SKM-1 (cell line): ENCODE measurements around the gene CELSR1.
"Not testable (repeated sequence)": the region's sequence is repeated elsewhere in the genome, so short reads cannot be mapped to it uniquely, and the experiment has no call there.

Experiments
- DNase-seq: peaks from one replicate; lab custom pipeline; 2025; ENCODE audit not compliant: unreplicated experiment; lab: John Stamatoyannopoulos, UW

The CELSR1 gene

DNA sequence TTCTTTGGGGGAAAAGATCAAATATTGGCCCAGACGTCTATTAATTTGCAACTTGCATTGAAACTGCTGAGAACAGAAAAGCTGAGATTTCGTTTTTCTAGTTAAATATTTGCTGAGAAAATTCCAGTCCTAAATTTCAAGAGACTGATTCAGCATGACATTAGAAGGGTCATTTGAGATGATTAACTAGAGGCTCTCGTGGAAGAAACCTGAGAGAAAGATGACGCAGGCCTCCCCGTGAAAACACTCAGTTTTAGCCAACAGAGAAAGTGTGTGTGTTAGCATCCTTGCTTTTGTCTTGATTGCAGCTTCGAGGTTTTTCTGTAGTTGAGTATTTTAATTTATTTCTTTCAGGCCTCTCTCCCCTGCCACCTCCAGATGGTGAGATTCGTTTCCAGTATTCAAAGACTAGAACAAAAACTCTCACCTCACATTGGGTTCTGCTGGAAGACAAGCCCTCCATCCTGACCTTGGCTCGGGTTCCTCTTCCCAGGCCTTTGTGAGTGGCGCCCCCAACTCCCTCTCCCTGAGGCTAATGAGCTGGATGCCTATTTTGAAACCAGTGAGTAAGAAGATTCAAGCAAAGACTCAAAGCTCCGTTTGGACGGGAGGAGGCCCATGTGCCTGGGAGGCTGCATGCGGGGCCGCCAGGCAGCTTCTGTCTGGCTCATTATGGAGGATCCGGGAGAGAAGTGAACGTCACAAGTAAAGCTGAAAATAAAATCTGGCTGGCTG, 52.4 kb downstream of the CELSR1 start:
- no peak for DNase-seq

DNA sequence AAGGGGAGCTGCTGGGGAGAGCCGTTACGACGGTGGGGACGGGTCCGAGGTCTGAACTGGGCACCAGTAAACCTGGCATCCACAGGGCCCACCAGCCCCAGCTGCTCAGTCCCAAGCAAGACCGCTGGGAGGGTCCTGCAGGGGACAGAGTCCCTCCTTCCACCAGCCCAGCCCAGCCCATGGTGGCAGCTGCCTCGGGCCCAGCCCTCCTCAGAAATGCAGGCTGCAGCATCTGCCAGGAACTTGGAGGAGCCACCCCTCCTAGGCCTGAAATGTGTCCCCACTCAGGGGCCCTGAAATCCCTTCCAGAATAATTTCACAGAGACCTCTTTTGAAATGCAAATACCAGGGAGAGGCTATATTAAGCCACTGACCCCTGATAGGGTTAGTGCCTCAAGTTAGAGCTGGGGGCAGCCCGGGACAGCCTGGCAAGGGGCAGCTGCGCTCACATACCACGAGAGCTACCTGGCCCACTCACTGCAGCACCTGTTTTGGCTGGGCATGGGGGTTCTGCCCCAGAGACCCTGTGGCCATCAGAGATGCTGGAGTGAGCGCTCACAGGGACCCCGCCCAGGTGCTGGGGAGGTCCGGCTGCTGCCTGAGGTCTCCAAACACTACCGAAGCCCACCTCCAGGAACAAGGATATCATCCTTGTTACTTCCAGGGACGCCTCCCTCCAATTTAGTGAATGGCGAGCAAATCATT, 53.1 kb downstream of the CELSR1 start:
- no peak for DNase-seq

DNA sequence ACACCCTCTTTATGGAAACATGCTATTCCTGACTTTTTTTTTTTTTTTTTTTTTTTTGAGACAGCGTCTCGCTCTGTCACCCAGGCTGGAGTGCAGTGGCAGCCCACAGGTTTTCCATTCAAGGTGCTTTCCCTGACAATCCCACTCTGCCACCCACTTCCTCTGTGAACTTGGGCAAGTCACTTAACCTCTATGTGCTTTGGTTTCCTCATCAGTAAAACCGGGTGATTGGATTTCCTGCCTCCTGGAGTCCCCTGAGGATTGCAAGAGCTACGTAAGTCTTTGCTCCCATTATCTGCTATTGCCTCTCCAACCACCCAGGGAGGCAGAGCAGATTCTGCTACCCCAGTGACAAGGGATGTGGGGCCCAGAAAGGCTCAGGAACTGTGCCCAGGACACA, 54.1 kb downstream of the CELSR1 start:
- no peak for DNase-seq

DNA sequence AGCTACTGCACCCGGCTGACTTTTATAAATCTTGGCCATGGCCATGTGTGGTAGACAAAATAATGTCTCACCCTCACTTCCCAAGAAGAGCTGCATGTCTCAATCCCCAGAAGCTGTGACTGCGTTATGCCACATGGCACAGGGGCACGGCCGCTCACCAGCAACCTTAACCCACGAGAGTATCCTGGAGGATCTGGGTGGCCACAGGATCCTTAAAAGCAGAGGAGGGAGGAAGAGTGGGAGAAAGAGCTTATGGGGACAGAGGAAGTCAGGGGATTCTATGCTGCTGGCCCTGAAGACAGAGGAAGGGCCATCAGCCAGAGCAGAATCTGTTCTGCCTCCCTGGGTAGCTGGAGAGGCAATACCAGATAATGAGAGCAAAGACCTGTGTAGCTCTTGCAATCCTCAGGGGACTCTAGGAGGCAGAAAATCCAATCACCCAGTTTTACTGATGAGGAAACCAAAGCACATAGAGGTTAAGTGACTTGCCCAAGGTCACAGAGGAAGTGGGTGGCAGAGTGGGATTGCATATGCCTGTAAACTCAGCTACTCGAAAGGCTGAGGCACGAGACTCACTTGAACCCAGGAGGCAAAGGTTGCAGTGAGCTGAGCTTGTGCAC, 55.3 kb downstream of the CELSR1 start:
- no peak for DNase-seq

DNA sequence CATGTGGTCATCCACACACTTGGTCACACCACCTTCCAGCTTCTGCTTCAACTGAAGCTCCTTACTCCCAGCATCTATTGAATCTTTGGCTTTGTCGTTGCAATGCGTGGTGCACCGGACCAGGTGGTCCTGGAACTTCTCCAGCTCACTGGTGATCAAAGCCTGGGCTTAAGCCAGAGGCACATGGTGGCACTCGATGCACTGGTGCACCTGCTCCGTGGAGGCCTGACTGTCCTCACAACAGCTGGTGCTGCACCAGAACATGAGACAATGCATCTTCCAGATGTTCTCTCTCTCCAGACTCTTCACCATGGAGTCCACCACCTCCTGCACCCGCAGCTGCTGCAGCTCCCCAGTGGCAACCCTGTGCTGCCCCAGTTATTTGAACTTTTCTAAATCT, 56.0 kb downstream of the CELSR1 start:
- no peak for DNase-seq

DNA sequence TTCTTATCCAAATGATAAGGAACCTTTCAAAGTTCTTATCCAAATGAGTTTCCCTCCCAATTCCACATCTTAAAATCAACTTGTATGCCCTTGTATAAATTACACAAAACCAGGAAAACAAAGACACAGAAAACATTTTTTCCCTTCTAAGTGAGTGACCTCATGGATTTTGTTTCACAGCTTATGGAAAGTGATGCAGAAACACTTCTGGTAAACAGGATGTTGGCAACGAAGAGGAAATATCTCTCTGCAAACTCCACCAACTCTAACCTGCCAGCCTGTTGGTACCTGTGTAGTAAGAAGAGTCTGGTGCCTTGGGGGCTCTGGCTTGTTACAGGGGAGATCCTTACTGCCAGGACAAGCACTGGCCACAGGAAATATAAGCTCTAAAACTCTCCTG, 57.0 kb downstream of the CELSR1 start:
- DNase-seq: no peak

DNA sequence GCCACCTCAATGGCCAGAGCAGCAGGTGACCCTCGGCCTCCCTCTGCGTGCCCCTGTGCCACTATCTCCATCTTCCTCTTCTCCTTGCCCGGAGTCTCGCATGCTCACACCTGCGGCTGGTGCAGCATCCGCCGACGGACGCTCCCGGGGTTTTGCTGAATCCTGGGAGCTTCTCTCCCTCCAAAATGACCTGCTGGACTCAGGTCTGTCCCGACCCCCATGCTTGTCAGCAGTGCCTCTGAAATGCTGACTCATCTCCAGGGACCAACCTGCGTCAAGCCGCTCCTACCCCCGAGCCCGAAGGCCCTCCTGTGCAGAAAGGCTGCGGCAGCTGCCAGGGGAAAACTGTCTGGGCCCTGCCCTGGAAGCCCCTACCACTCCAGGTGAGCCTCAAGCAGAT, 58.4 kb downstream of the CELSR1 start:
- DNase-seq: no peak

DNA sequence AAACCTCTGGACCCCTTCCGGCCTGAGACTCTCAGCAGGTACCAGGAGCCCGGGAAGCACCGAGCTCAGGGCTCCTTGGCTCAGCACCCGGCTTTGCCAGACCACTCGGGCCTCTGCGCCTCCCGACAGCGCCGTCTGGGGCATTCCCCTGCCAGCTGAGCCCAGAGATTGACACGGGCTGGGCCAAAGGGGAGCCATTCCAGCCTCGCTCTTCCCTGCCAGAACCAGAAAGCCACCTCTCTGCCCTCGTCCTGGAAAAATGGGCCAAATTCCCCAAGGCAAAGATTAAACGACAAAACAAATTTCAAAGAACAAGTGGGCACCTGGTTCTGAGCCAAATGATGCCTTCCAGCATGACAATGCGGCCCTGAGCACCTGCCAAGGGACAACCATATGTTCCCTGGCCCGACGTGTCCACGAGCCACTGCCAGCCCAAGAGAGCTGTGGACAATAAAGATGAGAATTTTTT, 59.3 kb downstream of the CELSR1 start:
- DNase-seq: no peak

DNA sequence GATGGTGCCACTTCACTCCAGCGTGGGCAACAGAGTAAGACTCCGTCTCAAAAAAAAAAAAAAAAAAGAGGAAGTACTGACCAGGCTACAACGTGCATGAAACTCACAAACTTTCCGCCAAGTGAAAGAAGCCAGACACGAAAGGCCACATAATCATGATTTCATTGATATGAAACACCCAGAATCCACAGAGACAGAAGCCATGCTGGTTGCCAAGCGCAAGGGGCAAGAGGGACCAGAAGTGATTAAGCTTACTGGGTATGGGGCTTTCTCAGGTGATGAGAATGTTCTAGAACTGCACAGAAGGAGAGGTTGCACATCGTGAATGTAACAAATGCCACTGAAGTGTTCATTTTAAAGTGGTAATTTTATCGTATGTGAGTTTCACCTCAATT, 60.9 kb downstream of the CELSR1 start:
- DNase-seq: no peak

DNA sequence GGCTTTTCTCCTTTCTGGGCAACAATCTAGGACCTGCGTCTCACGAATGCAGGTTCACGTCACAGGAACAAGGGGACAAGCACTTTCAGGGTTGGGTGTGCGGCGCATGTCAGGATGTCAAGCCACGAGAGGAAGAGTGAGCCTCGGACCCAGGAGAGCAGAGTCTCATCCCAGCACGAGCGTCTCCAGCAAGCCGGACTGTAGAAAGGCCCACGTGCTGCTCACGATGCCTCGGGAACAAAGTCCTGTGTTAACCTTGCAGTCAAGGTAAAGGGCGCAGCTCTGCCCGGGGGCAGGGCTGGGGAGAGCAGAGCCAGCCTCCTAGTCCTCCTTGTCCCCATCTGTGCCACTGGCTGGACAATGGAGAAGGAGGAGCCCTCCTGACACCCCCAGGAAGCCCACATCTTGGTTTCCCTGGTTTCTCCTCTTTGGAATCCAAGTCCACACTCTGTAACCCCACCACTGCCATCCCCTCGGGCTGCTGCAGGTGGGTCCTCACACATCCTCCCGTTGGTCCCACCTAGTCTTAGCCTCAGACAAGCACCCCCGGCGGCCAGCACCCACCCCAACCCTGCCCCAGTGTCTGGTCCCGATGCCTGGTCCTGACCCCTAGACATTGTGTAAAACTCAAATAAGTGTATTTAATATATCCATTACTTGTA, 63.4 kb downstream of the CELSR1 start:
- DNase-seq: no peak

DNA sequence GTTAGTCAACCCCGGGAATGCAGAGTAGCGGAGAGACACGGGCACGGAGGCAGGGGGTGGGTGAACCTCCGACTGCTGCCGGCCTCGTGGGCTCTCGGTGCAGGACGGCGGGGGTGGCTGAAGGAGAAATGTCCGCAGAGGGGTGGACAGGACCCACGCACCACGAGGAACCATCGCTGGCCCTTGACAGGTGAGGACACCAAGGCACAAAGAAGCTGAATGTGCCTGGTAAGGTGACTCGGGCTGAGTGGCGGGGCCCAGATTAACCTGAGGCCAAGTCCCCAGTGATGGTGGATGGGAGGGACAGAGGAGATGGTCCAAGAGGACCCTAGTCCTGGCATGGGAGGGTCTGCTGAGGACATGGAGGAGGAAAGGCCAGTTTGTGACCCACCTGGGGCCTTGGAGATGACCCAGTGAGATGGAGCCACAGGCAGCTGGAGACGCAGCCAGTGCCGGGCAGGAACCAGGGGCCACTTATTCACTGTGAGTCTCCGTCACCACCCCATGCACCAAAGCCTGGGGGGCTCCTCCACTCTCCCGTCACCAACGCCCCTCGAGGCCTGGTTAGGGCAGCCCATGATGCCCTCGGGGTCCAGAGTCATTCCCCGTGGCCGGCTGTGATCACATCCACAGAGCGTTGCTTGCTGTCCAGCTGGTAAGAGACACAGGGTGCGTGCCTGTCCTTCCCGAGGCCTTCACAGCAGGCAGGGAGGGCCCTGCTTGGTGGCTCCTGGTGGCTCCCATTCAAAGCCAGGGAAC, 64.2 kb downstream of the CELSR1 start:
- DNase-seq: no peak

DNA sequence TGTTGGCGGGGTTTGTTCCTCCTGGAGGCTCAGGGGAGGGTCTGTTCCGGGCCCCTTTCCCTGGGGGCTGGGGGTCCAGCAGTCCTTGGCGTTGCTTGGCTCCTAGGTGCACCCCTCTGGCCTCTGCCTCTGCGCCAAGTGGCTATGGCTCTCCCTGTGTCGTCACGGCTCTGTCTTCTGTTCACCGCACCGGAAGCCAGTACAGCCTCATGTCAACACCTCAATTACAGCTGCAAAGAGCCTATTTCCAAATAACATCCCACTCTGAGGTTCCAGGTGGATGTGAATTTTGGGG, 64.8 kb downstream of the CELSR1 start:
- no peak for DNase-seq

DNA sequence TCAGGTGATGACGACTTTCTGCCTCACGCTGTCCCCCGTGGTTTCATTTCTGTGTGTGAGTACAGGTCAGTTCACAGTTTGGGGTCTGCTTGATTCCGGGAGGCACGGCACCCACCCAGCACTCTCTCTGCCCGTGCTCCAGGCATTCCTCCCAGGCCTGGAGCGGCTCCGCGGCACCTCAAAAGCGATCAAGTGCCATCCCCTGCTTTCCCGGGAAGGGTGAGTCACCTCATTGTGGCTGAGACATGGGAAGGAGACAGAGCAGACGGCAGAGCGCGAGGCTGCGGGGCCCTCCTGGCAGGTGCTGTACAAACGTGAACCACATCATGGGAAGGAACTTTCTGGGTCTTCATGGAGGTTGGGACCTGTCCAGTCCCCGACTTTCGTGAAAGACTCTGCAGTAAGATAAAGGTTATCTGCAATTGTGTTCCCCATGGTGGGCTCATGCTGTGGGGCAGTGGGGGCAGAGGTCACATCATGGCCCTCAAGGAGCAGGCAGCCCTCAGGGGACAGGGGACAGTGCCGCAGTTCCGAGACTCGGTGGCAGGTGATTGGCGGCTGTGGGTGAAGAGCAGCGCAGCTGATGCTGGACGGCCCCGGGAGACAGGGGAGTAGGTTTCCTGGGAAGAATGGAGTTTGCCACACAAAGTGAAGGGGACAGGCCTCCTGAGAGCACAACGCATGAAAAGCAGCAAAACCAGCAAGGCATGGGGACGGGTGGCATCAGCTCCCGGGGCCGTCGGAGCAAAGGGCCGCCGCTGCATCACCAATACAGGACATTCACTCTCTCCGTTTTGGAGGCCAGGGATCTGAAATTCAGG, 65.3 kb downstream of the CELSR1 start:
- no peak for DNase-seq

DNA sequence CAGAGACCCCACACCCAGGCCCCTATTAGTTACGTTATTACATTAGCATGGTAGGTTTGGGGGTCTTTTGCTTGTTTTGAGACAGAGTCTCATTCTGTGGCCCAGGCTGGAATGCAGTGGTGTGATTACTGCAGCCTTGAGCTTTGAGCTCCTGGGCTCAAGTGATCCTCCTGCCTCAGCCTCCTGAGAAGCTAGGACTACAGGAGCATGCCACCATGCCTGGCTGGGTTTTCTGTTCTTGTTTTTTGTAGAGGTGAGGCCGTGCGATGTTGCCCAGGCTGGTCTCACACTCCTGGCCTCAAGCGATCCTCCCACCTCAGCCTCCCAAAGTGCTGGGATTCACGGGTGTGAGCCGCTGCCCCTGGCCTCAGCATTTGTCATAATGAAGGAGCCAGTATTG, 66.1 kb downstream of the CELSR1 start:
- DNase-seq: not testable (repeated sequence)

DNA sequence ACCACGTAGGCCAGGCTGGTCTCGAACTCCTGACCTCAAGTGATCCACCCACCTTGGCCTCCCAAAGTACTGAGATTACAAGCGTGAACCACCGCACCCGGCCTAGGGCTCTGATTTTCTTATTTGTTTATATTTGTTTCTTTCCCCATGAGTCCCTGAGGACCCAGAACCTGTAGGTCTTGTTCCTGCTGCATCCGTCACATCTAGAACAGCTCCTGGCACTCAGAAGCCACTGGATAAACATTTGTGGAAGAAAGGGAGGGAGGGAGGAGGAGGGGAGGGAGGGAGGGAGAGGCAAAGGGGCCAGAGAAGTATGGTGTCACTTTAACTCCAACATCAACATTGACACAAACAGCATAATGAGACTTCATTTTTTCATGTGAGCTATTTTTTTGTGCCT, 67.7 kb downstream of the CELSR1 start:
- no peak for DNase-seq

DNA sequence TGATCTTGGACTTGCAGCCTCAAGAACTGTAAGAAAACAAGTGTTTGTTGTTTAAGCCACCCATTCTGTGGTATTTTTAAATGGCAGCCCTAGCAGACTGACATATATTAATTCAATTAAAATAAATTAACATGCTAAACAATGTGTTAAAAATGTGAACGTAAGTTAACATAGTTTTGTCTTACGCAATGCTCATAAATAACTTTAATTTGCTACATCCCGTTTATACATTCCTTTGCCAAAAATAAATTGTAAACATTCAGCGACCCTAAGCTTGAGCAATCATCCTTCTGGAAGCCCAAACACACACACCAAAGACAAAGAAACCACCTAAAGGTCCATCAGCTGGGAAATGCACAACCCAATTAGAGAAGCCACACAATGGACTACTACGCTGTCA, 70.4 kb downstream of the CELSR1 start:
- DNase-seq: no peak

DNA sequence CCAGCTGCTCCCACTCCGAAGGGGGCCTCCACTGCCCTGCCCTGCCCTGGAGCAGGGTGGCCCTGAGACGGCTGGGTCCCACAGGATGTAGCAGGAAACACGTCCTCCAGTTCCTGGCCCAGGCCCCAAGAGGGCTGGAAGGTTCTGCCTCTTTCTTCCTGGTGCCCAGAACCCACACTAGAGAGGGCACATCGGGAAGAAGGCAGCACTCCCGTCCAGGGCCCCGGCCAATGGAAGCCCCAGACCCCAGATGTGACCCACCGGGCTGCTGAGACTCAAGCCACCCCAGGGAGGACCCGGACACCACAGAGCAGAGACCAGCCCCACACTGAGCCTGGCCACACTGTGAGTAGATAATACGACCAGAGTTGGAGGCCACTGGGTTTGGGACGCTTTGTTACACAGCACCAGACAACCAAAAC, 71.2 kb downstream of the CELSR1 start:
- no peak for DNase-seq

DNA sequence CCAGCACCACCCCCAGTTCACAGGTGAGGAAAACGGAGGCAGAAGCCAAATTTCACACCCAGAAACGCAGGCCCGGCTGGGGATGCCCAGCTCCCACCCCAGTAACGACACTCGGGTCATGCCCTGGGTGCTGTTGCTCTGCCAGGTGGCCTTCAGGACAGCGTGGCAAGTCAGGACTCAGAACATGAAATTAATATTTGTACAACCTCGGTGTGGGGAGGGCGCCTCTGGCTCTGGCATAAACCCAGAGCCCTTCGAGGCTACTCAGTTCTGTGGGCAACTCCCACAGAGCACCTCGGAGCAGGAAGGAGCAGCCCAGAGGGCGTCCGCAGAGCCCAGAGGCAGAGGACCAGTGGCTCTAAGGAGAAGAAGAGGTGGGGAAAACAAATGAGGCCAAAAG, 71.6 kb downstream of the CELSR1 start:
- no peak for DNase-seq

DNA sequence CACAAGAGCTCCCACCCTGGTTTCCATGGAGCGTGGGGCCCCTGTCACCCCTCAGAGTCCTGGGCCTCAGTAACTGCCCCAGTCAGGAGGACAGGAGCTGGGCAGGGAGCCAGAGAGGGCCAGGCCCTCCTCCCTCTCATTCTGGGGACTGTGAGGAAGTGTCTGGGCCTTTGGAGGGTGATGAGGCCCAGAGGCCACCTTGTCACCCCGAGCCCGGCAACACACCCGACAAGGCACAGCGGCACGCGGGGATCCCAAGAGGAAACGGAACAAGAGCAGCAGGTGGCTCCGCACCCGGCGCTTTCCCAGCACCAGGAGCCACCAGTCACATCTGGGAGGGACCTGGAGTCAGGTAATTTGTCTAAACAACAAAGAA, 72.1 kb downstream of the CELSR1 start:
- DNase-seq: no peak

DNA sequence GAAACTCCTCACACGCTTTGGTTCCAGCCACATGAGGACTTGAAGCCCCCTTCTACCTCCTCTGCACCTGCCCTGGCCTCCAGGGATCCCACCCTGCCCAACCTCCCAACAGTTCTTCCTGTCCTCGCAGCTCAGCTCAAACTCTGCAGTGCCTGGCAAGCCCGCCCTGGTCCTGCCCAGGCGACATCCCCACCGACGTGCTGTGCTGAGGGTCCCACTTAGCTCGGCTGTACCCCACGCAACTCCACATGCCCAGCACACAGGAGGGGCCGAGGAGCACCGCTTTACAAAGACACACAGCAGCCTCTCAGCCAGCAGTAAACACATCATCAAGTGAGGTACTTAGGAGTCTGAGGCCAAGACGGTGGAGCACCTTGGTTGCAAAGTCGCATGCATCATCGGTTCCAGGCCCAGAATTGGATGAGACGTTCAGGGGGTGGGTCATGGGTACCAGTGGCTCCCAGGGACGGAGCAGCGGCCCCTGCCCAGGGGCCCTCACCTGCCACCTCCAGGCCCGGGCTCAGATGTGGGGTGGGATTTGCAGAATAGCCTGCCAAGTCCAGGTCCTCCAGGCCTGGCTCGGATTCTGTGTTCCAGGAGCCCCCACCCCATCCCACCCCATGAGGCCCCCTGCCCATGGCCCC, 72.6 kb downstream of the CELSR1 start:
- DNase-seq: no peak
